GM21825 (cell line): Measurements from ENCODE around the gene MAD1L1.

ENCODE experiments used
- ATAC-seq: cut with Tn5 transposase; IDR thresholded peaks from one replicate; pipeline ENCODE4 v1.9.1; 2021; ENCODE audit warnings: mild to moderate bottlenecking, moderate library complexity; ENCODE audit not compliant: unreplicated experiment

MAD1L1 gene

DNA sequence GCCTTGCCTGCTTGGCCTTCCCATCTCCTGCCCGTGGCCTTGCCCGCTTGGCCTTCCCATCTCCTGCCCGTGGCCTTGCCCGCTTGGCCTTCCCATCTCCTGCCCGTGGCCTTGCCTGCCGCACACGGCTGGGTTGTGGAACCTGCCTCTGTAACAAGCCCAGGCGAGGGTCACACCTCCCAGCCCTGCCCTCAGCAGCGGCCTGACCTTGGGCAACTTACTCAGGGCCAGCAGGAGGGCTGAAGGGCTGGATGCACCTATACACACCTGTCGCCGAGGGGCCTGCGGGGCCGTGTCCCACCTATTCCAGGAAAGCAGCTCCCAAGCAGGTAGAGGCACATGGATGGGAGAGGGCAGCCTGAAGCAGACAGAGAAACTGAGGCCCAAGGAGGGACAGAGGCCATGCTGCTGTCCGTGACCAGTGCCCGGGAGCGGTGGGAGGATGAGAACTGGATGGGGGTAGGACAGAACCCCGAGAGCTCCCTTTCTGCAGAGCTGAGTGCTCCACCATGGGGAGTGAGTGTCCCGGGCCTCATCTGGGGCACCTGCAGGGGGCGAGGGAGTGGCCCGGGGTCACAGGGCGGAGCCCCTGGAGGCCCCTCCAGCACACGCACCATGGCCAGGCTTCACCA, 285.0 kb downstream of the MAD1L1 start:
- ATAC-seq = no peak

DNA sequence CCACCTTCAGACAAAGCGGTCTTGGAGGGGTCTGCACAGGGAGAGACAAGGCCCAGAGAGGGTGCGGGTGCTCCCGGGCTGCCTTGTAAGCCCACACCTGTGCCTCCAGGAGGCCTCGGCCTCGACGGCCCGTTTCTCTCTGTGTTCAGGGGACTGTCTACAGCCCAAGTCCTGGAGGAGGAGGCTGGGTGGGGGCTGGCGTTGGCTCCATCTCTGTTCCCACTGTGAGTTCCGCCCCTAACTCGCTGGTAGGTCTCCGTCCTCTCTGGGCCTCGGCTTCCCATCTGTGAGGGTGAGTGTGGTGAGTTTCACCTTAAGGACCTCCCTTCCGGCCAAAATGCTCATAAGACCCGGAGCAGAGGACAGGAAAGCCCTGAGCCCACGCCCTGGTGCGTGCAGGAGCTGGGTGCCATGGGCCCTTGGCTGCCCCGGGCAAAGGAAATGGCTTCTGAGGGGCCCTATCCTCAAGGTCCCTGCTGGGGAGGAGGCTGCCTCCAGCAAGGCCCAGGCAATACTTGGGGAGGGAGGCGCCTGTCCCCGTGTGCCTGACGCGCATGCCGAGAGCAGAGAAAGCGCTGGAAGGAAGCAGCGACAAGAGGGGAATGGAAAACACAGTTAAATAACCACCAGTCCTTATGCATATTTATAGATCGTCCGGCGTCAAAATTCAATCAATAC, 285.8 kb downstream of the MAD1L1 start:
- no peak for ATAC-seq

DNA sequence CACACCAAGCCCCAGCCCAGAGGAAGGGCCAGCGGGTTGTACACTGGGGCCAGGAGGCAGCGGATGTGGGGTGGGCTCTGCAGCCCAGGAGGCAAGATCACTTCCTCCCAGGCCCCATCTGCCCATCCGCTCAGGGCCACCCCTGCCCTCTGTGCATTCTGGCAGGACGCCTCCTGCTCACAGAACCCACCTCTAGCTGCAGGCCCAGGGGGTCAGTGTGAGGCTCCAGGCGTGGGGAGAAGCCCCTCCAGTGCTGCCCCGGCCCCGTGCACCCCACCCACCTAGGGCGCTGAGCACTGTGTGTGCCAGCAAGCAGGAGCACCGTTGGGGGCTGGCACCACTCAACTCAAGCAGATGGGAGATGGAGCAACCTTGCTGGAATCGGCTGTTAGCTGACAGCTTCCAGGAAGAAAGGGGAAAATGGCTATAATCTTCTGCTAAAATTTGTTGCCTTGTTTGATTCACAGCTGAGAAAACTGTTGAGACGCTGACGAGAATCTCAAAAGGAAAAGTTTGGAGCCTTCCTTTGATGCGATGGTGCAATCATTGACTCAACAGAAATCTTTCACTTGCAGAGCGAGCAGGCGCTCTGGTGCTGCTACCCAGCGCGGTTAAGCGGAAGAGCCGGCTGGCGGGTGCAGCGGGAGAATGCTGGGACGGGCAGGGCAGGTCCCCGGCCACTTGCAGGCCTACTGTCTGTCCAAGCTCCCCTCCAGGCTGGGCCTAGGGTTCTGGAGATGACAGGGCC, 286.5 kb downstream of the MAD1L1 start:
- no peak for ATAC-seq

DNA sequence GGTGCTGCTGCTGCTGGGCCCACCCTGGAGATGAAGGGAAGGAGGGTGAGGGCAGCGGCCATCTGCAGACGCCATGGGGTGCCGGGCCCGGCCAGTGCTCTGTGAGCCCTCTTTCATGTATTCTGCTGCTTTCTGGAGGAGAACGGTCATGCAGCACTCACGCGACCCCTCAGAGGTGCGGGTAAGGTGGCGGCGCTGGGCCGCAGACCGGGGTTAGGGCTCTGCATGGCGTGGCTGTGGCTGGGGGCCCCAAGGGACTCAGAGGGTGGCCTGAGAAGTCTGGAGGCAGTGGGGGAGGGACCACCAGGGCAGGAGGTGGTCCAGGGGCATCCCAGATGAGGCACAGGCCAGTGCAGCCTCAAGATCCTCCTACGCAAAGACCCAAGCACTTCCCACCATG, 287.2 kb downstream of the MAD1L1 start:
- ATAC-seq = no peak

DNA sequence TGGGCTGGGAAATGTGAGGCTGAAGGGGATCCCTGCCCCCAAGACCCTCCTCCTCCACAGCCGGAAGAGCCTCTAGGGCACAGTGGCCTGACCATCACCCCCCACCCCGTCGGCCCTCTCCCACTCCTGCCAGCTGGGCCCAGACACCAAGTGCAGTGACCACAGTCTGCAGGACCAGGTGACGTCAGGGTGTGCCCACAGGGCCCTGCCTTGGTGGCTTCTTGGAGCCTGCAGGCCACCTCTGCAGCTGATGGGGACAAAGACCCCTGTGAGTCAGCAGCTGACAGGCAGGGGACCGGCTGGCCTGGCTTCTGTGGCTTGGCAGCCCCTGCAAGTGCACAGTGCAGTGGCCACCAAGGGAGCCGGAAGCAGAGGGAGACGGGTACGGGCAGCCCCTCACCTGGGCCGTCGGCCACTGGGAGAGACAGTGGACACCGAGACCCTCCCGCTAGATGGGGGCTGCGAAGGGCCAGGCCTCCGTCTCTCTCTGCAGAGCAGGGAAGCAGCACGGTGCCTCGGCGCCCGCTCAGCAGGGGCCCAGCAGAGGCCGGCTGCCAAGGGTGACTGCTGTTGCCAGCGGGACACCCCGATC, 288.0 kb downstream of the MAD1L1 start:
- ATAC-seq = no peak

- no peak for ATAC-seq
These were observed 288.7 kb downstream of the MAD1L1 start for GRCh38 chr7:1943933-1944618.

DNA sequence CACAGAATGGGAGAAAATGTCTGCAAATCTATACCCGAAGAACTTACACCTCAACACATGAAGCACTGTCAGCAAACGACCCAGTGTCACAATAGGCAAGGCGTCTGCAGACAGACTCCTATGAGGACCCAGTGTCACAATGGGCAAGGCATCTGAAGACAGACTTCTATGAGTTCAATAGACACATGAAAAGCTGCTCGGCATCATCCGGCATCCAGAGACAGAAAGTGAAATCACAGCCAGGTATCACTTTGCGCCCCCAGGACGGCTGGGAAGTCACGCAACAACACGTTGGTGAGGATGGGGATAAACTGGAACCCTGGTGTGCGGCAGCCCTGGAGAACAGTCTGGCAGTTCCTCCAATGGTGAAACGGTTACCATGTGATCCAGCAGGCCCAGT, 289.4 kb downstream of the MAD1L1 start:
- no peak for ATAC-seq

GRCh38 chr7:1942941-1943289, 289.8 kb downstream of the MAD1L1 start:
- no peak for ATAC-seq

DNA sequence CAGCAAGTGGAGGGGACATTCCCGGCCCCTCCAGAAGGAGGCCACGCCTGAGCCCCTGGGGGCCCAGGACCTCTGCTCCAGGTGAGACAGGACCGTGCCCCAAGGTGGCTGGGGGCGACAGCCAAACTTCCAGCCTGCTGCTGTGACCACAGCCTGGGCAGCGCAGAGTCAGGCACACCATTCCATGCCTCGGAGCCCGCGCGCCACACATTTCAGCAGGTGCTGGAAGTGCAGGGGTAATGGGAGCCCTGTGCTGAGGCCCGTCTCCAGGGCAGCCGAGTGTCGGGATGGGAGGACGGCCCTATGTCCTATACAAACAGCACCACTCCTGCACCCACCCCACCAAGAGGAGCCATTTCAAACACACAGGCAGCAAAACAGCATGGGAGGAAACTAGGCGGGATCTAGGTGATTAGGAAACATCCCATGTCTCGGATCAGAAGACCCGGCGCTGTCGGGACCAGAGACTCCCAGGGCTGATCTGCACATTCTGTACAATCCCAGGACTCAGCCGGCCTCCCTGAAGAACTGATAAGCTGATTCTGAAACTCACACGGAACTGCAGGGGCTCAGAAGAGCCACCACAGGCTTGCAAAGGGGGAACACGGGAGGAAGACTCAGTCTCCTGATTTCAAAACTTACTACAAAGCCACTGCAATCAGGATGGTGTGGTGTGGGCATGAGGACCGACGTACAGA, 290.4 kb downstream of the MAD1L1 start:
- ATAC-seq = no peak

- ATAC-seq = no peak
These were observed 291.1 kb downstream of the MAD1L1 start for GRCh38 chr7:1941464-1942242.

GRCh38 chr7:1940863-1941262, 291.9 kb downstream of the MAD1L1 start:
- no peak for ATAC-seq

DNA sequence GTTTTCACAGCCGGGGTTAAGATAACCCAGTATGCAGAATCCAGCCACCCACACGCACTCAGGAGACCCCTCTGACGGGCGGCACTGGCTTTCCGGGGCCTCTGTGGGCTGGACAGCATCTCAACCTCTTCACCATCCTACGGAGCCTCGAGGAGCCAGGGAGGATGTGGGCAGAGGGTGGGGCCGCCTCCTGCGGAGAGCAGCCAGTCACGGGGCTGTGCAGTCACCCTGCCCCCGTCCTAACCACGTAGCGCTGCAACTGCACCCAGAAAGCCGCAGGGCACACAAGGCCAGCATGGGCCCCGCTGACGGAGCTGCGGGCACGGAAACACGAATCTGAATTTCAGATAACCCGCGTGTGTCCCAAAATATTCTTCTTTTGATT, 292.4 kb downstream of the MAD1L1 start:
- peak; percentile 94 for ATAC-seq

DNA sequence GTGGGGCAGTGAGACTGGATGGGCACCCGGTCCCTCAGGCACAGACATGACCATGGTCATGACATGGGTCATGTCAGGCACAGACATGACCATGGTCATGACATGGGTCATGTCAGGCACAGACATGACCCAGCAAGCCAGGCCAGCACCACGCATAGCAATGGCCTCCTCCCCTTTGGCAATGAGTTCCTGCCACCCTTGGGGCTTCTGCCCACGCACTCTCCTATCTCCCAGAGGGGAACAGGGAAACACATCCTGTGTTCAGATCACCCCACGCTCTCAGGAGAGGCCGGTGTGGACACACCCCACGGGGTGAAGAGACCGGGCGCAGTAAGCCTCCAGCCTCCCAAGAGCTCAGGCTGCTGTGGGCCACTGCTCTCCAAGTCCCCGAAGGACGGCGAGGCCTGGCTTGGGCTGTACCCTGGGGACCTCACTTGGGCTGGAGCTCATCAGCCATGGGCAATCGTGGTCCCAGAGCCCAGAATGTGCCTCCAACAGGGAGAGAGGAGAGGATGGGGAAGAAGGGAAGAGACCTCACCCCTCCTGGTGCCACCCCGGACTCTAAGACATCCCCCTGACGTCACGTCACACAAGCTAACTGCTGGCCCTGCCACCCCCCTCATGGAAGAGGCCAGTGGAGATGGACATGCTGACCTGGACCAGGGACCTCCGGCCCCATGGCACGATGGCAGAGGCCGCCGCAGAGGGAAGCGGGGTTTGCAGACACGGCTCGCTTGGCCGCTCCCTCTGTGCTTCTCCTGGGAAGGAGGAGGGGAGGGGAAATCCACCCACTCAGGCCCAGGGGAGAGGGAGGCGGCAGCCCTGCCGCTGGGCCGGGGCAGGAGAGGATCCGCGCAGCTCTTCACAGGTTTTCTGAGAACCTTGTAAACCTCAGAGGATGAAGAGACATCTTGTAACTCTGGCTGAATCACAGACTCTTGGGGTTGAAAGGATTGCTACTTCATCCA, 293.0 kb downstream of the MAD1L1 start:
- peak; percentile 16 for ATAC-seq

- ATAC-seq = no peak
These were observed 293.8 kb downstream of the MAD1L1 start for GRCh38 chr7:1938788-1939433.

- ATAC-seq = no peak
These were observed 295.5 kb downstream of the MAD1L1 start for GRCh38 chr7:1937252-1937605.

- no peak for ATAC-seq
These were observed 296.1 kb downstream of the MAD1L1 start for GRCh38 chr7:1936531-1937251.

DNA sequence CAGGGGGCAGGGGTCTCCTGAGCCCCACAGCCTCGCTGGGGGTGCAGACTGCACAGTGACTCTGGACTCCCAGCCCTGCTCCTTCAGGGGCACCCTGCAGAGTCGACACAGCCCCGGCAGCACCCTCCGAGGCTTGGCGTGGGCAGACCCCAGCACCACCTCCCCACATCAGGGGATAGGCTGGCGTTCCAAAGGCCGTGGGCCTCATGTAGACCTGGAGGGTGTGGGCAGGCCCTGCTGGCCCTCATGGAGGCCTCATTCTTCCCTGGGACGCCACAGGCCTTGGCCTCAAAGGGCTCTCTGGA, 296.8 kb downstream of the MAD1L1 start:
- ATAC-seq = no peak
